Measurements from ENCODE around the gene AKT3.

DNA sequence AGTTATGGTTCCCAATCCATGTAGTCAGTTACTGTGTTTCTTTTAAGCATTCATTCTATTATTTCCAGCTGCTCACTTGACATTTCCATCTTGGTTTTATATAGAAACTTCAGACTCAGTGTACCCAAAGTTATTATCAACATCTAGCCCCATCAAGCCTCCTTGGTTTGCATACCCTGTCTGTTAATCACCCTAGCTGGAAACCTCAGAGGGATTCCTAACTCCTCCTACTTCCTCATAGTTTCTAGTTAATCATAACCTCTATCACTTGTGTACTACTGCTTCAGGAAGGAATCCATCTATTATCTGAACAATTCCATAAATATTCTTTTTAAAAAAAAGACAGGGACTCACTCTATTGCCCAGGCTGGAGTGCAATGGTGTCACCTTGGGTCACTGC is 300.9 kb downstream of the AKT3 start:
- TF ChIP-seq, protein P1, sequence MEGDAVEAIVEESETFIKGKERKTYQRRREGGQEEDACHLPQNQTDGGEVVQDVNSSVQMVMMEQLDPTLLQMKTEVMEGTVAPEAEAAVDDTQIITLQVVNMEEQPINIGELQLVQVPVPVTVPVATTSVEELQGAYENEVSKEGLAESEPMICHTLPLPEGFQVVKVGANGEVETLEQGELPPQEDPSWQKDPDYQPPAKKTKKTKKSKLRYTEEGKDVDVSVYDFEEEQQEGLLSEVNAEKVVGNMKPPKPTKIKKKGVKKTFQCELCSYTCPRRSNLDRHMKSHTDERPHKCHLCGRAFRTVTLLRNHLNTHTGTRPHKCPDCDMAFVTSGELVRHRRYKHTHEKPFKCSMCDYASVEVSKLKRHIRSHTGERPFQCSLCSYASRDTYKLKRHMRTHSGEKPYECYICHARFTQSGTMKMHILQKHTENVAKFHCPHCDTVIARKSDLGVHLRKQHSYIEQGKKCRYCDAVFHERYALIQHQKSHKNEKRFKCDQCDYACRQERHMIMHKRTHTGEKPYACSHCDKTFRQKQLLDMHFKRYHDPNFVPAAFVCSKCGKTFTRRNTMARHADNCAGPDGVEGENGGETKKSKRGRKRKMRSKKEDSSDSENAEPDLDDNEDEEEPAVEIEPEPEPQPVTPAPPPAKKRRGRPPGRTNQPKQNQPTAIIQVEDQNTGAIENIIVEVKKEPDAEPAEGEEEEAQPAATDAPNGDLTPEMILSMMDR (conservative IDR thresholded peaks at IDR 0.05) = no peak
- TF ChIP-seq ZFX (IDR thresholded peaks at IDR 0.05) = no peak

Measured in C4-2B (cell line).